ENCODE data around the gene ACADSB.

The ACADSB gene

DNA sequence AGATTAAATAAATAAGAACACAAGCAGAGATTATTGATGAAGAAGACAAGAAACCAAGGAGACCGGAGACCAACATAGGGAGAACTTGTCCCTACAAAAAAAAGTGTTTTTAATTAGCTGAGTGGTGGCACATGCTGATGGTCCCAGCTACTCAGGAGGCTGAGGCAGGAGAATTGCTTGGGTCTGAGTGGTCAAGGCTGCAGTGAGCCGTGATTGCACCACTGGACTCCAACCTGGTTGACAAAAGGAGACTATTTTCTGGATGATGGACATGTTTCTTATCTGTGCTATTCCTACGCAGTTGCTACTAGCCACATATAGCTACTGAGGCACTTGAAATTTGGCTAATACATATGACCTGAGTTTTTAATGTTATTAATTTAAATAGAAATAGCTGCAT is 9.9 kb upstream of the ACADSB start:
- in situ Hi-C loops (cut with HindIII; ENCODE audit: low sequenced_read_pairs), result no loop called here
- no peak overlapping the region for H3K4me3 ChIP-seq (ENCODE audit: low read depth, low read length)
- TF ChIP-seq, protein P1, sequence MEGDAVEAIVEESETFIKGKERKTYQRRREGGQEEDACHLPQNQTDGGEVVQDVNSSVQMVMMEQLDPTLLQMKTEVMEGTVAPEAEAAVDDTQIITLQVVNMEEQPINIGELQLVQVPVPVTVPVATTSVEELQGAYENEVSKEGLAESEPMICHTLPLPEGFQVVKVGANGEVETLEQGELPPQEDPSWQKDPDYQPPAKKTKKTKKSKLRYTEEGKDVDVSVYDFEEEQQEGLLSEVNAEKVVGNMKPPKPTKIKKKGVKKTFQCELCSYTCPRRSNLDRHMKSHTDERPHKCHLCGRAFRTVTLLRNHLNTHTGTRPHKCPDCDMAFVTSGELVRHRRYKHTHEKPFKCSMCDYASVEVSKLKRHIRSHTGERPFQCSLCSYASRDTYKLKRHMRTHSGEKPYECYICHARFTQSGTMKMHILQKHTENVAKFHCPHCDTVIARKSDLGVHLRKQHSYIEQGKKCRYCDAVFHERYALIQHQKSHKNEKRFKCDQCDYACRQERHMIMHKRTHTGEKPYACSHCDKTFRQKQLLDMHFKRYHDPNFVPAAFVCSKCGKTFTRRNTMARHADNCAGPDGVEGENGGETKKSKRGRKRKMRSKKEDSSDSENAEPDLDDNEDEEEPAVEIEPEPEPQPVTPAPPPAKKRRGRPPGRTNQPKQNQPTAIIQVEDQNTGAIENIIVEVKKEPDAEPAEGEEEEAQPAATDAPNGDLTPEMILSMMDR (IDR thresholded peaks at IDR 0.05; ENCODE audit: low read depth, low read length), result no peak
- no peak for DNase-seq (ENCODE audit: low read depth, low spot score)

GRCh38 chr10:122999347-122999746 is 9.5 kb upstream of the ACADSB start:
- H3K4me3 ChIP-seq (ENCODE audit: low read depth, low read length), result no peak overlapping the region
- no peak for DNase-seq (ENCODE audit: low read depth, low spot score)
- TF ChIP-seq, protein P1 (IDR thresholded peaks at IDR 0.05; ENCODE audit: low read depth, low read length), result no peak
- in situ Hi-C loops (cut with HindIII; ENCODE audit: low sequenced_read_pairs), result no loop called here

DNA sequence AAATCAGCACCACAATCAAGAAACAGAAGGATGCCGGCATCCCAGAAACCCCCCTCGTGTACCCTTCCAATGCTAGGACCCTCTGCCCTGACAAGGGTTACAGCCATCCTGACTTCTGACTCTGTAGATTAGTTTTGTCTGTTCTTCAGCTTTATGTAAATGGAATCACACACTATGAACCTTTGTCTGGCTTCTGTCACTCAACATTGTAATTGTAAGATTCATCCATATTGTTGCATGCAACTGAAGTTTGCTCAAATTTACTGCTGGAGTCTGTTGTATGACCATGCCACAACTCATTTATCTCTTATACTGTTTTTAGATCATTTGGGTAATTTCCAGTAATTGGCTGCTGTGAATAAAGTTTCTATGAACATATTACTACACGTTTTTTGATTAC is 8.7 kb upstream of the ACADSB start:
- no peak for DNase-seq (ENCODE audit: low read depth, low spot score)
- TF ChIP-seq, protein P1 (IDR thresholded peaks at IDR 0.05; ENCODE audit: low read depth, low read length), result no peak
- H3K4me3 ChIP-seq (ENCODE audit: low read depth, low read length), result no peak overlapping the region
- in situ Hi-C loops (cut with HindIII; ENCODE audit: low sequenced_read_pairs), result no loop called here

DNA sequence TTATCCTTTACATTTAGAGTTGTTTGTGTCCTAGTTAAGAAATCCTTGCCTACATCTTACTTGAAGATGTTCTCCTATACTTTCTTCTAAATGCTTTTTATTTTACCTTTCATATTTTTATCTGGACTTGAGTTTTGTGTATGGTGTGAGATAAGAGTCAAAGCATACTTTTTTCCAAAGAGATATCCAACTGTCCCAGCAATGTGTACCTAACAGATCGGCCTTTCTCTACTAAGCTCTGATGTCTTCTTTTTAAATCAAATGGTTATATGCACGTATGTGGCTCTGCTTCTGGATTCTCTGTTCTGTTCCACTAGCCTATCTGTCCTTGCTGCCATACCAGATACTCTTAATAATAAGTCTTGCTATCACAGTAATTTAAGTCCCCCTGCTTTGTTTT is 7.4 kb upstream of the ACADSB start:
- H3K4me3 ChIP-seq (ENCODE audit: low read depth, low read length), result no peak overlapping the region
- TF ChIP-seq, protein P1 (IDR thresholded peaks at IDR 0.05; ENCODE audit: low read depth, low read length), result no peak
- no peak for DNase-seq (ENCODE audit: low read depth, low spot score)
- in situ Hi-C loops (cut with HindIII; ENCODE audit: low sequenced_read_pairs), result no loop called here

DNA sequence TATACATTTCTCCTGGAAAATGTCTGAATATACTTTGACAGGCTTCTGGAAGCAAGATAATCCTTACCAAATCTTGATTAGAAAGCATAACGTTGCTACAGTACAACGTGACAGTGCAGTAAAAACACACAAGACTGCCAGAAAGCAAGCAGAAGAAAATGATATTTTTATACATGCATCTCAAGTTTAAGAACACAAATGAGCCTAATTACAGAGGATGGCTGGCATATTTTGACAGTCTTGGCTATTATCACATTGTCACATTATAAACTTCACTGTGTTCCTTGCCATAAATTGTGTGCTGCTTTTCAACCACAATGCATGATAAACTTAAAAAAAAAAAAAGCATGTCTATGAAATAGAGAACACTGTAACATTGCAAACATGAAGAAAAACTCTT is 4.5 kb upstream of the ACADSB start:
- no peak overlapping the region for H3K4me3 ChIP-seq (ENCODE audit: low read depth, low read length)
- DNase-seq (ENCODE audit: low read depth, low spot score), result no peak
- in situ Hi-C loops (cut with HindIII; ENCODE audit: low sequenced_read_pairs), result no loop called here
- TF ChIP-seq, protein P1 (IDR thresholded peaks at IDR 0.05; ENCODE audit: low read depth, low read length), result no peak

DNA sequence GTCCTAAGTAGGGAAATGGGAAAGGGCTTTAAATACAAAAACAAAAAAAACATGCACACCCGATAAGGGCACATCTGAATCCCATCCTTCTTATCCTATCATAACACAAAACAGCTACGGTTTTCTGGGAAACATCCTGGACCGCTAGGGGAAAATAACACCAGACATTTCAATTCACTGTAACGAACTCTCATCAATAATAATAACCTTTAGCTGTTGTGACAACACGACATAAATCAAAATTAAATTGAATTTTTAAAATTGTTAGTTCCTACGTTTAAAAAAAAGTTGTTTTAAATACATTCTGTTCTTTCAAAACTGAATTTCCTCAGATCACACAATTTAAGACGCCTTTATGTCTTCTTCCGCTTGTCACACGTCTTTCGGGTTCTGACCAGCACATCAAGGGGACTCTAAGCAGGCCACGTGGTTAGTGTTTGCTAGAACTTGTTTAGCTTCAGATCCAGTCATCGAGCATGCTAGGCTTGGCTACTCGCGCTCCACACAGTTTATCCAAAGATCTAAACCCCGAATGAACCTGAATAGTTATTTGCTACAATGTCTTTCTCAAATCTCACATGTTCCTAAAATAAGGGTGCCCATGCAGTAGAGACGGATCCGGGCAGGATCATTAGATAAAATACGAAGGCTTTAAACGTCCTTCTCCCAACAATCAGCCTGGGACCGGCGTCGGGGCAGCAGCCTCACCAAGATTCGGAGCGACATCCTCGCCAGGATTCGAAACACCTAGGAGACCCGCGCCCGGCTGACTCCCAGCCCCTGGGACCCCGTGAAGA is 1.1 kb upstream of the ACADSB start:
- in situ Hi-C loops (cut with HindIII; ENCODE audit: low sequenced_read_pairs), result no loop called here
- peak; percentile 54 for DNase-seq (ENCODE audit: low read depth, low spot score)
- TF ChIP-seq, protein P1 (IDR thresholded peaks at IDR 0.05; ENCODE audit: low read depth, low read length), result no peak
- peak overlapping the region; percentile 97 for H3K4me3 ChIP-seq (ENCODE audit: low read depth, low read length)

All from astrocyte of the spinal cord (primary cell).